NCI-H748 (cell line): Measurements from ENCODE around the gene PALM3.
"Not testable (repeated sequence)": the region's sequence is repeated elsewhere in the genome, so short reads cannot be mapped to it uniquely, and the experiment has no call there.

ENCODE experiments used
- DNase-seq: peaks from one replicate; lab custom pipeline; 2025; ENCODE audit not compliant: unreplicated experiment; lab: John Stamatoyannopoulos, UW

Gene PALM3

GRCh38 chr19:14061081-14061749, 661 bp downstream of the PALM3 start:
- no peak for DNase-seq

- no peak for DNase-seq
Measured at GRCh38 chr19:14059652-14060155, 2.2 kb downstream of the PALM3 start.

DNA sequence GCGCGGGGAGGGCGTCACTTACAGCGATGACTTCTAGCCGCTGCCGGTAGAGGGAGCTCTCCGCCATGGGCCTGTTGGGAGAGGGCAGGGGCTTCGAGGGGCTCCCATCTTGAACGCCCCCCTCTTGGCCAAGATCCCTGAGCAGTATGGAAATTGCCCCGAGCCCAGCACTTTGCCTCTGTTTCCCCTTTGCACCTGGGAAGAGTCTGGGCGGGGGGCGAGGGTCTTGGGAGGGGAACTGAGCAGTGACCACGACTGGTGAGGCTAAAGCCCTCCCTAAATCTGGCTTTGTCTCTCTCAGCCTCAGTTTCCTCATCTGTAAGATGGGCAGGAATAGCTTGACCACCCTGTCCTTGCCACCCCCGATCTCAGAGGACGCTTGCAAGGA, 2.8 kb downstream of the PALM3 start:
- DNase-seq: peak; percentile 12

GRCh38 chr19:14058182-14059092, 3.4 kb downstream of the PALM3 start:
- no peak for DNase-seq

GRCh38 chr19:14056741-14057356, 5.0 kb downstream of the PALM3 start:
- no peak for DNase-seq

DNA sequence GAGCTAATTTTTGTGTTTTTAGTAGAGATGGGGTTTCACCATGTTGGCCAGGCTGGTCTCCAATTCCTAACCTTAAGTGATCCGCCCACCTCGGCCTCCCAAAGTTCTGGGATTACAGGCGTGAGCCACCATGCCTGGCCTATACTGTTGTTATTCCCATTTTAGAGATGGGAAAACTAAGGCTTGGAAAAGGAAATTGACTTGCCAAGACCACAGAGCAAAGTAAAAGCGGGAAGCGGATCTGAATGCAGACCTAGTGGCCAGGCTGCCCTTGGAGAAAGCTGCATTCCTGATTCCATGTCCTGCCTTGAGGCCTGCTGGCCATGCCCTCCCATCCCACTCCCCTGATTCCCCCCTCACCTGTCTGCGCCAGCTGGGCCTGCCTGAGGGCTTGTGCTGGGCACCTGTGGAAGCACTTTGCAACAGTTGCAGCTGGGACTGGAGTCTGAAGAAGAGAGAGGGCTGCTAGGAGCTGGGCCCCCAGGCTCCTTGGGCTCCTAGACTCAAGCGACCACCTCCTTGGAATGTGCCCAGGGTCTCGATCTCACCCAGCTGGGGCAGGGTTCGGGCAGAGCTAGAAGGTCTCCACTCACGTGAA, 5.7 kb downstream of the PALM3 start:
- no peak for DNase-seq

GRCh38 chr19:14055396-14055795, 6.5 kb downstream of the PALM3 start:
- no peak for DNase-seq

DNA sequence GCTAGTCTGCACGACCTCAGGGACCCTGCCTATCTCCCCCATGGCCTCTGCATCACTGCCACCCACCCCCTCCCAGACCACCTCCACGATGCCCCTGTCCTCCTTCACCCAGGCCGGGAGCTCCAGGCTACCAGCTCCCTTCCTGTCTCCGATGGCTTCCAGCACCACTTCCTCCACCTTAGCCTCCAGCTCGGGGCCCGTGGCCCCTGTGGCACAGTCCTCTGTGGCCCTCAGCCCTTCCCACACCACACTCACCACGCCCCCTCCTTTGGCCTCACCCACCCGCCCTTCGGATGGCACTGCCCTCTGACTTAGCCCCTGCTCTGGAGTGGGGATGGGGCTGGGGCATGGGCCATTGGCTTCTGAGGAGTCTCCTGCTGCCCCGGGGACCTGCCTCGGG, 7.2 kb downstream of the PALM3 start:
- no peak for DNase-seq

GRCh38 chr19:14054099-14054498, 7.8 kb downstream of the PALM3 start:
- DNase-seq: no peak

- no peak for DNase-seq
Measured at GRCh38 chr19:14053500-14053899, 8.4 kb downstream of the PALM3 start.

DNA sequence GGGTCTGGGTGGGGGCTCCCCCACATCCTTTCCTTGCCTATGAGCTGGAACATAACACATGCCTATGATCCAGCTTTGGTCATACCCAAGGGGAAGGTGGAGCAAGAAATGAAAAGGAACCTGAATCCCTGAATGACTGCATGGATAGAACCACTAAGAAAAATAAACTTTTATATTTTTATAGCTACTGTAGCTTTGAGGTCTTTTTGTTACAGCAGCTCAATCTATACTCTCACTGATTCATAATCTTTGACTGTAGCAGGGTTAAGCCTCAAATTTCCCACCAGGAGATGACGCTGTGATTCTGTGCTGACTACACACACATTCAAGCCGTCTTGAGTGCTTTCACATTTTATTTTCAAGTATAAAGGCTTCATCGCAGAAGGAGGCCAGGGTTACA, 8.8 kb downstream of the PALM3 start:
- DNase-seq: no peak

- no peak for DNase-seq
Measured at GRCh38 chr19:14052470-14052869, 9.4 kb downstream of the PALM3 start.

DNA sequence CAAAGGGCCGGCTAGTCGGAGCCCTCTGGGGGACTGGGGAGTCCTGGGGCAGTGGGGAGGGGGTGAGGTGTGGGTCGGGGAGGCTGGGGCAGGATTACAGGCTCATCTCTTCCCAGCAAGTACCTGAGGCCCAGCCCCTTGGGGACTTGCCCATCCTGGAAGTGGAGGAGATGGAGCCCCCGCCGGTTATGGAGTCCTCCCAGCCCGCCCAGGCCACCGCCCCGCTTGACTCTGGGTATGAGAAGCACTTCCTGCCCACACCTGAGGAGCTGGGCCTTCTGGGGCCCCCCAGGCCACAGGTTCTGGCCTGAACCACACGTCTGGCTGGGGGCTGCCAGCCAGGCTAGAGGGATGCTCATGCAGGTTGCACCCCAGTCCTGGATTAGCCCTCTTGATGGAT, 9.9 kb downstream of the PALM3 start:
- no peak for DNase-seq

DNA sequence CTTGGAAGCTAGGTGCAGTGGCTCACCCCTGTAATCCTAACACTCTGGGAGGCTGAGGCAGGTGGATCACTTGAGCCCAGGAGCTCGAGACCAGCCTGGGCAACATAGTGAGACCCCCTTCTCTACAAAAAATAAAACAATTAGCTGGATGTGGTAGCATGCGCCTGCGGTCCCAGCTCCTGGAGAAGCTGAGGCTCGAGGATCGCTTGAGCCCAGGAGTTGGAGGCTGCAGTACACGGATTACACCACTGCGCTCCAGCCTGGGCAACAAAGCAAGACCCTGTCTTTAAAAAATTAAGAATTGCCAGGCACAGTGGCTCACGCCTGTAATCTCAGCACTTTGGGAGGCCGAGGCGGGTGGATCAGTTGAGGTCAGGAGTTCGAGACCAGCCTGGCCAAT, 10.9 kb downstream of the PALM3 start:
- DNase-seq: not testable (repeated sequence)

- DNase-seq: no peak
Measured at GRCh38 chr19:14050512-14050911, 11.4 kb downstream of the PALM3 start.

GRCh38 chr19:14048443-14049153, 13.3 kb downstream of the PALM3 start:
- peak; percentile 36 for DNase-seq

DNA sequence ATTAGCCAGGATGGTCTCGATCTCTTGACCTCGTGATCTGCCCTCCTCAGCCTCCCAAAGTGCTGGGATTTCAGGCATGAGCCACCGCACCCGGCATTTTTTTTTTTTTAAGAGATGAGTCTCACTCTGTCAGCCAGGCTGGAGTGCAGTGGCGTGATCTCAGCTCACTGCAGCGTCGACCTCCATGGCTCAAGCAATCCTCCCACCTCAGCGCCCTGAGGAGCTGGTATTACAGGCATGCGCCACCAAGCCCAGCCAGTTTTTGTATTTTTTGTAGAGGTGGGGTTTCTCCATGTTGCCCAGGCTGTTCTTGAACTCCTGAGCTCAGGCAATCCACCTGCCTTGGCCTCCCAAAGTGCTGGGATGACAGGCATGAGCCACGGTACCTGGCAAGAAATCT, 14.0 kb downstream of the PALM3 start:
- not testable (repeated sequence) for DNase-seq

- DNase-seq: peak; percentile 64
Measured at GRCh38 chr19:14042659-14043608, 18.9 kb downstream of the PALM3 start.

DNA sequence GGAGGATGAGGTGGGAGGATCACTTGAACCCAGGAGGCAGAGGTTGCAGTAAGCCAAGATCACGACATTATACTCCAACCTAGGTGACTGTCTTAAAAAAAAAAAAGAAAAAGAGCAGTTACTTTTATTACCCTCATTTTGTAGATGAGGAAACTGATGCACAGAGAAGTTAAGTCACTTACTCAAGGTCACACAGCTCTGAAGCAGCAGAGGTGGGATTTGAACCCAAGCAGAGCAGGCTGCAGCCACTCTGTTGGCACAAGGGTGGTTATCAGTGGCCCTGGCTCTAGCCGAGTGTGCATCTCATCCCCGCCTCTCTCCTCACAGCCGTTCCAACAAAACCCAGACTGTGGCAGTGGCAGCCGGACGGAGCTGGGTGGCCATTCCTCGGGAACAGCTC, 22.7 kb downstream of the PALM3 start:
- DNase-seq: no peak

GRCh38 chr19:14035706-14036105, 26.2 kb downstream of the PALM3 start:
- DNase-seq: no peak
